HG03159 (cell line): ENCODE measurements around the gene SNX10.
"Not testable (repeated sequence)": the region's sequence is repeated elsewhere in the genome, so short reads cannot be mapped to it uniquely, and the experiment has no call there.

ENCODE experiments used
- ATAC-seq: cut with Tn5 transposase; IDR thresholded peaks from one replicate; pipeline ENCODE4 v1.9.1; 2021; ENCODE audit warnings: mild to moderate bottlenecking, moderate library complexity; ENCODE audit not compliant: unreplicated experiment

The SNX10 gene, protein sequence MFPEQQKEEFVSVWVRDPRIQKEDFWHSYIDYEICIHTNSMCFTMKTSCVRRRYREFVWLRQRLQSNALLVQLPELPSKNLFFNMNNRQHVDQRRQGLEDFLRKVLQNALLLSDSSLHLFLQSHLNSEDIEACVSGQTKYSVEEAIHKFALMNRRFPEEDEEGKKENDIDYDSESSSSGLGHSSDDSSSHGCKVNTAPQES

DNA sequence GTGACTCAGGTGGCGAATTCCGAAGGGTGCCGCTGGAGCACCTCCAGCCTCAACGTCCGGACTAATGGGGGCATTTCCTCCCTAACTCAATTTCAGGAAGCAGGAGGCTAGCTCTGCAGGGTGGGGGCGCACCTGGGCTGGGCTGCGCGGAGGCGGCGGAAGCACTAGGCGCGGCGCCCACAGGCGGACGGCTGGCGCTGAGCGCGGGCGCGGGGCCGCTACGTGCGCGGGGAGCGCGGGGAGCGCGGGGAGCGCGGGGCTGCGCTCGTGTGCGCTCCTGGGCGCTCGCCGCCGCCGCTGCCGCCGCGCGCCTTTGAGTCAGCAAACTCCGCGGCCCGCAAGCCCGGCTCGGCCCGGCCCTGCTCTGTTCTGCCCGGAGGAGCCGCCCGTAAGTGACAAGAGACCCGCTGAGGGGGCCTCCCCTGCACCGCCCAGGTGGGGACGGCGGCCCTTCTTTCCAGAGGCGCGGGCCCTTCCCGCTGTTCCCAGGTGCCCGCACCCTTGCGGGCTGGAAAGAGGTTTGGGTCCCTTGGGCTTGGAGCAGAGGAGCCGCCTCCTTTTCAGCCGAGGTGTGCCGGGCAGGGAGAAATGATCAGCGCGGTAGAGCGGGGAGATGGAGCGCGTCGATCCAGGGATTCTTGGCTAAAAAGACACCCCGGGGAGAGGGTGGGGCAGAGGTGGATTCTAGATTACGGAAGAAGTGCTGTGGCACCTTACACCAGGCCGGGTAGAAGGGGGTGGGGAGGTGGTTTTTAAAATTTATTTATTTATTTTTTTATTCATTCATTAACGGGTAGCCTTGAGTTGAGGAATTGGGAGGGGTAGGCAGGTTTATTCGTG, at the start of gene SNX10:
Gene SNX10 (plus strand): TSS at position 164 of the 840 bp plus-strand sequence. CDS start 54,581 bp downstream, outside the sequence.
- ATAC-seq: peak; percentile 80

DNA sequence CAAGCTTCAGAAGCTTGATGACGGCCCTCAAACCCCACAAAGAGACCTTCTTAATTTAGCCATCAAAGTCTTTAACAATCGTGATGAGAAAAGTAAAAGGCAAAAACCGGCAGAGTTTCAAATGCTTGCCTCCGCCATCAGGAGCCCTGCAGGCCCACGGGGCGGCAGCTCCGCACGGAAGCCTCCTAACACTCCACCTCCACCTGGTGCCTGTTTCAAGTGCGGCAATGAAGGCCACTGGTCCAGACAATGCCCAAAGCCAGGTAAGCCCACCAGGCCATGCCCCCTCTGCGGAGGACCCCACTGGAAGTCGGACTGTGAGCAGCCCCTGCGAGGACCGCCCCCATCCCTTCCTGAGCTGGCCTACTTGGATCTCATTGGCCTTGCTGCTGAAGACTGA, 46.5 kb upstream of the SNX10 start:
- ATAC-seq: no peak

DNA sequence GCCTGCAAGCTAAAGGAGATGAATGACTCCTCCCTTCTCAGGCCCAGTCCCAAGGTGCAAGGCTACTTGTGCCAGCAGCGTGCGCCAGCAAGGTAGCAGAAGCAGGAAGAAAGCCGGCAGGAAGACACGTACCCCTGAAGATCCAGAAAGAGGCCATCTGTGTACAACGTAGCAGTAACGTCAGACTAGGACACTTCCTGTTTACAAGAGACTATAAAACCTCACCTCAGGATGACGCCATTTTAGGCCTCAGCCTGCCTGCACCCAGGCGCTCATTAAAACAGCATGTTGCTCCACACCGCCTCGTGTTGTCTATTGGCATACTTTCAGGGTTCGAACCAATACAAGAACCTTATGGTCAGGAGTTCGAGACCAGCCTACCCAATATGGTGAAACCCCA, 41.4 kb upstream of the SNX10 start:
- ATAC-seq: no peak

DNA sequence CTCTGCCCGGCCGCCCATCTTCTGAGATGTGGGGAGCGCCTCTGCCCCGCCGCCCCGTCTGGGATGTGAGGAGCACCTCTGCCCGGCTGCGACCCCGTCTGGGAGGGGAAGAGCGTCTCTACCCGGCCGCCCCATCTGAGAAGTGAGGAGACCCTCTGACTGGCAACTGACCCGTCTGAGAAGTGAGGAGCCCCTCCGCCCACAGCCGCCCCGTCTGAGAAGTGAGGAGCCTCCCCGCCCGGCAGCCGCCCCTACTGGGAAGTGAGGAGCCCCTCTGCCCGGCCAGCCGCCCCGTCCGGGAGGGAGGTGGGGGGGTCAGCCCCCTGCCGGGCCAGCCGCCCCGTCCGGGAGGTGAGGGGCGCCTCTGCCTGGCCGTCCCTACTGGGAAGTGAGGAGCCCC, 29.8 kb upstream of the SNX10 start:
- ATAC-seq: not testable (repeated sequence)

DNA sequence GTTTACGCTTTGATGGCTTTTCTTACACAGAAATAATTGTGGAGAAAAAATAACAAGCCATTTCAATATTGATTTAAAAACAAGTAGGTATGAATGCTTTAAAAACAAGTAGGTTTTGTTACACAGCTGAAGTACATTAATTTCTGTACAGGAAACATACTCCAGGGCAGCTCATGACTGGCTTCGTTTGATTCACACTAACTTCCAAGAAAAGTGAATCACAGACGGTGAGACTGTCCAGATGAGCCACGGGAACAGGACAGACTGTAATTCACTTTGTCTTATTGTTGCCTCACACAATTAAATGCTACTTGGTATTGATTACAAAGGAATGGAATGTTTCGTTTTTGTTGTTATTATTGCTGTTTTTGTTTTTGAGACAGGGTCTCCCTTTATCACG, 26.6 kb upstream of the SNX10 start:
- no peak for ATAC-seq

DNA sequence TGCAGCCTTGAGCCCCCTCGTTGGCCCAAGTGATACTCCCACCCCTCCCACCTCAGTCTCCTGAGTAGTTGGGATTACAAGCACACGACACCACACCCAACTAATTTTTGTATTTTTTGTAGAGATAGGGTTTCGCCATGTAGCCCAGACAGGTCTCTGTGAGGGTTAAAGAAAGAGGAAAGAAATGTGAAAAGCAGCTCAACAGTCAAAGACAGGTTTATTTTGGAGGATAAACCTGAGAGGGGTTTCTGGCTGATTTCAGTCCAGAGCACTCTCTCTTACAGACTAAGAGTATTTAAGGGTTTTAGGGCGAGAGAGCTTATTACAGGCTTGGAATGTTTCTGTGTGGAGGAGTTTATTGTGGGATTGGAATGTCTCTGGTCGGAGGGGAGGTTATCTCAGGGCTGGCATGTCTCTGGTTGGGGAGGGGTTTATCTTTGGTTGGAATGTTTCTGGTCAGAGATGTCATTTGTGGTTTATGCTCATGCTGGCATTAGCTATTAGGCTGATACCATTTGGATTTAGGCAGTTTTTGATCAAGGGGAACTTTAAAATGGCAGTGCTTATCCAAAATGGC, 26.1 kb upstream of the SNX10 start:
- no peak for ATAC-seq

DNA sequence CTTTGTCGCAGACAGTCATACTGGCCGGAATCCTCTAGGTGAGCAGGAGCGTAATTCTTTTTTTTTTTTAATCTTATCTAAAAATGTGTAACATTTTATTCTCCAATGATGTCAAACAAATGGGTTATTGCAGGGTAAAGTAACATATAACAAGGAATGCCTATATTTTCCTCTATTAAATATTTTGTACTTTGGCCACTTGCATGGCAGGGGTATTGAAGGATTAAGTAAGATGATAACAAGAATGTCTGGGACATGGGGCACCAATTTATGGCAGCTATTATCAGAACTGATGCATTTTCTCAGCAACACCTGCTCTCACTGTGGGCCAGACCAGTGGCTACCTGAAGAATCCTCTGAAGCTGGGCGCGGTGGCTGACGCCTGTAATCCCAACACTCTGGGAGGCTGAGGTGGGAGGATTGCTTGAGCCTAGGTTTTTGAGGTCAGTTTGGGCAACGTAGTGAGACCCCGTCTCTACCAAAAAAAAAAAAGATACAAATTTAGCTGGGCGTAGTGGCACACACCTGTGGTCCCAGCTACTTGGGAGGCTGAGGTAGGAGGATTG, 24.0 kb upstream of the SNX10 start:
- ATAC-seq: no peak

DNA sequence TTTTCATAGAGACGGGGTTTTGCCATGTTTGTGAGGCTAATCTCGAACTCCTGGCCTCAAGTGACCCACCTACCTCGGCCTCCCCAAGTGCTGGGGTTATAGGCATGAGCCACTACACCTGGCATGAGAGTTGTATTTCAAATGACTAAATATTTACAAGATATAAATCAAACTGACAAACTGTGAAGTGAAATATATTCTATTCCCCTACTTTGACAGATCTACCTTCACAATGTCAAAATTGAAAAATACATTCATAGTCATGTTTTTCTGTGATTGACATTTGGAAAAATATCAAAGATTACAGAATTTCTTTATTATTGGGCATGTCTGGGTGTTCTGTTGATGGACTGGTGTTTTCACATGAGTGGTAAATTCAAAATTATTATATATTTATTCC, 16.4 kb upstream of the SNX10 start:
- no peak for ATAC-seq

DNA sequence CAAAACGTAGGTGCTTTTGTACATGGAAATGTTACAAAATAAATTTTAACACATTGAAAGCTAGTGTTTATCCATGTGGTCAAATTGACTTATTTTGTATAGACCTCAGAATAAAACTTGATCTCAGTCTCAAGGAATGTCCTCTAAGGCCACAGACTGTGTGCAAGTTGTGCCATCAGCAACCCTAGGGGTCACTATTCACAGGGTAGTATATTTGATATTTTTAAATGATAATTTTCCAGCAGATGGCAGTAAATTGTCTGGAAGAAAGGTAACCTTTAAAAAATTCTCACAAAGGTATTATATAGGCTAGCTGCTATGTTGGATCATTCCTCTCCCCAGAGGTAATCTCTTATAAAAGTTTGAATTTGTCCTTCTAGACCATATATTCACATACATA, 12.9 kb upstream of the SNX10 start:
- ATAC-seq: no peak

DNA sequence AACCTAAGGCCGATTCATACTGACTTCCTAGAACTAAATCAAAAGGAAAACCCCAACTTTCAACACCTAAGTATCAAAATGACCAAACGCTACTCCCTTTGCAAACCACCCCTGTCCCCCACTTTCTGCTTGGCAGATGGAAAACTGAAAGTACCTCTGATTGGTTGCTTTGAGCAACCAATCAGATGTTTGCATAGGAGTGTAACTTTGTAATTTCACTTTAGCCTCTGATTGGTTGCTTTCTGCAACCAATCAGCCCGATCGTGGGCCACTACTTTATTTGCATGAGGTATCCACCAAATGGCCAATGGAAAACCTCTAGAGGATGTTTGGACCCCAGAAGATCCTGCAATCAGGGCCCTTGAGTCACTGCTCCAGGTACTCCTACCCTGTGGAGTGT, 12.3 kb upstream of the SNX10 start:
- ATAC-seq: no peak

DNA sequence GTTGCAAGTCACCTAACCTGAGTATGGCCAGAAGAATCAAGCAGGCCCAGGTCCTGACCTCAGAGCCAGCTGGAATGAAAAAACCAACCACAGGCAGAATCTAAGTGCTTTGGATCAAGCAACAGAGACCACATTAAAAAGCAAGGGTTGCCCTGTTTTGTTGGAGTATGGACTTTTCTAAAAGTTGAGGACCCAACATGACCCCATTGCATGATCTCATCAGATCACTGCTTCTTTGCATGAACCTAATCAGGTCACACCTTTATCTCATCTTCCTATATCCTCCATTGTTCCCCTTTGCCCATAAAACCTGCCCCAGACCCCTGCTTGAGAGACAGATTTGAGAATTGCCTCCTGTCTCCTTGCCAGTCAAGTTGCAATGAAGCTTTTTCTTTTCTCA, 11.6 kb upstream of the SNX10 start:
- no peak for ATAC-seq

DNA sequence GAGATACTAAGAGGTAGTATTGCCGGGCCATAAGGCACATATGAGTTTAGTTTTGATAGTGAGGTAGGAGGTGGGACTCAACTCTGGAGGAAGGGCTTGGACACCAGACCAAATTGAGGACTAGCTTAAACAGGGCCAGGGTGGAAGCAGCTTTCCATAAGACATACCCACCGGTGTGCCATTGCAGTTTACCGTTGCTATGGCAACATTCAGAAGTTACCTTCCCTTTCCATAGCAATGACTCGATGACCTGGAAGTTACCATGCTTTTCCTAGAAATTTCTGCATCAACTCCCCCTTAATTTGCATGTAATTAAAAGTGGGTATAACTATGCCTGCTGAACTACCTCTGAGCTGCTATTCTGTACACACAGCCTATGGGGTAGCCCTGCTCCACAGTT, 10.9 kb upstream of the SNX10 start:
- ATAC-seq: no peak

DNA sequence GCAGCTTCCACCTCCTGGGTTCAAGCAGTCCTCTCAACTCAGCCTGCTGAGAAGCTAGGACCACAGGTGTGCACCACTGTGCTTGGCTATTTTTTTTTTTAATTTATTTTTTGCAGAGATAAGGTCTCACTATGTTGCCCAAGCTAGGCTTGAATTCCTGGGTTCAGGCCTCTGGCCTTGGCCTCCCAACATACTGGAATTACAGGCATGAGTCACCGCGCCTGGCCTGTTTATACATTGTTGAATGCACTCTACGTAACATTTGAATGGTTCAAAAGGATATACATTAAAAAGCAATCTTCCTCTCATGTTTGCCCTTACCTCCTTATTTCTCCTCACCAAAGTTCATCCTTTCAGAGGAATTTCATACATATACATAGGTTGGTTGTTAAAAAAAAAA, 7.2 kb upstream of the SNX10 start:
- ATAC-seq: no peak

DNA sequence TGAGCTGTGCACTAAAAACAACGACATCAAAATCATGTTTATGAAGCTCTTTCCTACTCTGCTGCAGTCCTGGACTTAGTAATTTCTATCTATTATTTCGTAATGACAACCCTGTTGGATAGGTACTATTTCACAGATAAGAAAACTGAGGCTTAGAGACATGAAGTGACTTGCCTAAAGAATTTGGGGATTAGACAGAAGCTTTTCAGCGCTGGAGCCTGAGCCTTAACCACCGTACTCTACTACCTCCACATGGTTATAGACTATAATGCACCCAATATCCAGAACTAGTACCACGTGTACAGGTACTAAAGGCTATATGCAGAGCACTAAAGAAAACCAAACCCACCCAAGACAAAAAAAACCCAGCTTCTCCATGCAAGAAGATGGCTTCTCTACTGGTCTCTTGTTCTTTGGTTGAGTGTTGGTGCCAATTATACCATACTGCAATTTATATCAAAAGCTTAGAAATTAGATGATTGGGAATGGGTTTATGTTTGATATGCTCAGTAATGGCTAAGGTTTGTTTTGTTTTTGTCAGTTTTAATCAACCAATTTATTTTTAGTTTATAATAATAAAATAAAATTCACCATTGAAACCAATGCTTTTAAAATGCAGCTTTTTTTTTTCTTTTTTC, 6.5 kb upstream of the SNX10 start:
- ATAC-seq: no peak

DNA sequence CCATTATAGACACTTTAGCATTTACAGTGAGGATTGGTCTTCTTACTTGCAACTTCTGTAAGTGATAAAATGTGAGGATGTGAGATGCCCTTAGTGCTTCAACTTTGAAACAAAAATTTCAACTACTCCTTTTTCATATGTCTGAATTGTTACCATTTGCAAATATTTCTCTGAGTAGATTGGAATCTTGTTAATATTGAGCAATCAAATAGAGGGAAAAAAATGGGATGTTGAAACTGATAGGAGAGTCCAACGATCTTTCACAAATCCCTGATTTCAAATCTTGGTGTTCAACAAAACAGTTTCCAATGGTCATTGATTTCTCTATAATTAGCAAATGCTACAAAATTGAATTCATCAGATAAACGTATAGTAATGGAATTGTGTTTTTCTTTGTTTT, 5.5 kb upstream of the SNX10 start:
- no peak for ATAC-seq

DNA sequence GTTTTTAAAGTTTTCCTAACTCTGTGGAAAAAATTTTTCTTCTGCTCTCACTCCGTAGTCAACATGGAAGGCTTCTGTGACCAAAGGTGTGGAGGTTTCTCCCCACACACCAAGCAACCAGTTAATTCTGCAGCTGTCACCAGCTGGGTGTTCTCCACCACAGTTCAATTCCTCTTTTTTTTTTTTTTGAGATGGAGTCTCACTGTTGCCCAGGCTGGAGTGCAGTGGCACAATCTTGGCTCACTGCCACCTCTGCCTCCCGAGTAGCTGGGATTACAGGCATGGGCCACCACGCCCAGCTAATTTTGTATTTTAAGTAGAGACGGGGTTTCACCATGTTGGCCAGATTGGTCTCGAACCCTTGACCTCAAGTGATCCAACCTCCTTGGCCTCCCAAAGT, 3.5 kb upstream of the SNX10 start:
- ATAC-seq: not testable (repeated sequence)

DNA sequence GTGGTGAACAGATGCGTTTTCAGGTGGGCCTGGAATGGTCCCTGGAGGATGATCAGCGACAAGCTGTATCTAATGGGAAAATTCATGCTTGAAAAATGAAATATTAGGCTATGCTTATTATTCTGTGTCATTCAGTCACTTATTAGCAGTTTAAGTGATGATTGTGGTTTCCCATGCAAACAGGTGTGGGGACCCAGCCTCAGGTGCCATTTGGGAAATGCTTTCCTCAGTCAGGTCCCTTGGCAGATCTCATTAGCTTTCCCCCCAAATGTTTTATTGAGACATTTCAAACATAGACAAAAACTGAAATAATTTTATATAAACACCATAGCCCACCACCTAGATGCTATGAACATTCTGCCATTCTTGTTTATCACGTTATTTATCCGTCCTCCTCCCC, 411 bp upstream of the SNX10 start:
- no peak for ATAC-seq

DNA sequence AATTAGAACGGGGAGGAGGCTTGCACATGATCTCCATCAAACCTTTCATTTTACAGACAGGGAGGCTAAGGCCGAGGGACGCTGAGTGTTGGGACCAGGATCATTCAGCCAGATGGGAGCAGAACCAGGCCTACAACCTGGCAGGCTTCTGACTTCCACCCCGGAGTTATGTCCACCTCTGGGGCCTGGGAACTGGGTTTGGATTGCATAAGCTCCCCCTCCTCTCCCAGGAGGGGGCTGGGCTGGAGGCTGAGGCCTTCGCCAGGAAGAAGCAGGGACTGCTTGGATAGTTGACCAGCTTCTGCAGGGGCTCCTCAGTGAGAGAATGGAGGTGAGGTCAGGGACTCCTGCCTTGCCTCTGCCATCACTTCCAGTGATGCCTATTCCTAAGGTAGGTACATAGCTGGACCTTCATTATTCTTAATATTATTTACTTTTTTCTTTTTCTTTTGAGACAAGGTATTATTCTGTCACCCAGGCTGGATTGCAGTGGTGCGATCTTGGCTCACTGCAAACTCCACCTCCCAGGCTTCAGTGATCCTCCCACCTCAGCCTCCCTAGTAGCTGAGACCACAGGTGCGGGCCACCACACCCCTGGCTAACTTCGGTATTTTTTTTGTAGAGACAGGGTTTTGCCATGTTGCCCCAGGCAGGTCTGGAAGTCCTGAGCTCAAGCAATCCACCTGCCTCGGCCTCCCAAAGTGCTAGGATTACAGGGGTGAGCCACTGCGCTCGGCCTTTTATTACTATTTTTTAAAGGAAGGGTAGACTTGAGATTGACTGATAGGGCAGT, 1.3 kb downstream of the SNX10 start:
- ATAC-seq: no peak

DNA sequence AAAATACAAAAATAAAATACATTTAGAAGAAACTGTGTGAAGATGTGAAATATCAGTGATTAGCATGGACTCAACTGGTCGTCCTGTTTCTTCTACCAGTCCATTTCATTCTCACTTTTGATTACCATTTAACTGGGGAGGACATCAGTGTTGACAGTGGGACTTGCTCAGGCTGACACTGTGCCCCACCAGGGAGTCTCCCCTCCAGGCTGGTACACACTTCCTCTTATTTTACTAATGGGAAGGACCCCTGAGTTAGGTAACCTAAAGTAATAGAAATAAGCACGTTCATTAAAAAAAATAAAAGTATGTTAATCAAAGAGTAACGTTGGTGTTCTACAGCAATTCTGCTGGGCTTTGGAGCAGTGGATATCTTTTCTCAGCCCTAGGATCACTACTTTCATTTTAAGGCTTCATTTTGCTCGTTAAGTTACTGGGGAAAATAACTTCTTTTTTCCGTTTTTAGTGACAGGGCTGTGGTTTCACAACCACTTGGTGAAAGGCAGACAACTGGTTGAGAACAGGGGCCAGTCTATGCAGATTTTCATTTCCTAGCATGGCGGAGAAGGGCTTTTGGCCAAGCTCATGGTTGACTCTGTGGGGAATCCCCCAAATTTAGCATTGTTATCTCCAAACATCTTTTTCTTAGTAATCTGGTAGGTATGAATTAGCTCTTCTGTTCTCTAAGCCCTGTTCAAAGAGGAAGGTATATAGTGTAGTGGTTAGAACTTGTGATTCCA, 2.1 kb downstream of the SNX10 start:
- peak; percentile 70 for ATAC-seq

DNA sequence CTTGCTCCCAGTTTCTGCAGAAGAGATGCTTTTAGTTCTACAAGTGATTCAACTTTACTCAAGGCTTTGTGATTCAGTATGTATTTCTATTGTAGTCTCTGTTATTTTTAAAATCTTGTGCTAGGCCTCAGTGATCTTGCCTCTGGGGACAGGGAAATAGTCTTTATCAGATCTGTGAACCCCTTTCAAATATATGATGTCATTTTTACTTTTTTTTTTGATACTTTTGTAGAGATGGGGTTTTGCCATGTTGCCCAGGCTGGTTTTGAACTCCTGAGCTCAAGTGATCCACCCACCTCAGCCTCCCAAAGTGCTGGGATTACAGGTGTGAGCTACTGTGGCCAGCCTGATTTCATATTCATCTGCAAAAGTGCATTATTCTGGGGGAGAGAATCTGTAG, 3.4 kb downstream of the SNX10 start:
- ATAC-seq: no peak
